Endothelial cell (in vitro differentiated cells): ENCODE results near the gene PRR3. TPM values are rescaled to one million over a fixed set of nuclear protein-coding genes. Genes with fewer than 3 reads are reported as not detected.
A peak's percentile ranks its signal among the peaks of the same experiment; 100 is the strongest.

Experiments used
- DNase-seq: peaks from one replicate; pipeline ENCODE4 v3.0.0; 2021; ENCODE audit warnings: low spot score
- H3K27ac Mint-ChIP-seq: one replicate; pipeline ENCODE4 v1.8.0; 2021; ENCODE audit warnings: mixed read lengths, inconsistent platforms; ENCODE audit not compliant: unreplicated experiment
- H3K27me3 Mint-ChIP-seq: one replicate; pipeline ENCODE4 v1.8.0; 2021; ENCODE audit warnings: mild to moderate bottlenecking, moderate library complexity, mixed read lengths, inconsistent platforms; ENCODE audit not compliant: unreplicated experiment
- H3K36me3 Mint-ChIP-seq: one replicate; pipeline ENCODE4 v1.8.0; 2021; ENCODE audit warnings: mild to moderate bottlenecking, low read depth, mixed read lengths, inconsistent platforms; ENCODE audit not compliant: unreplicated experiment
- H3K4me1 Mint-ChIP-seq: one replicate; pipeline ENCODE4 v1.8.0; 2021; ENCODE audit warnings: mild to moderate bottlenecking, mixed read lengths, inconsistent platforms; ENCODE audit not compliant: unreplicated experiment
- H3K4me3 Mint-ChIP-seq: one replicate; pipeline ENCODE4 v1.8.0; 2021; ENCODE audit warnings: mild to moderate bottlenecking, mixed read lengths, inconsistent platforms; ENCODE audit not compliant: unreplicated experiment
- H3K9me3 Mint-ChIP-seq: one replicate; pipeline ENCODE4 v1.8.0; 2021; ENCODE audit warnings: mixed read lengths, inconsistent platforms; ENCODE audit not compliant: unreplicated experiment
- total RNA-seq: library from RNA; stranded (reverse); fragmentation: NEBNext Ultra II Directional; extraction: Animal tissue kit (Norgen Biotek cat#: 25700); gene quantifications from one replicate; pipeline ENCODE4 v1.2.1, GENCODE V29; 2021; ENCODE audit not compliant: unreplicated experiment
- TF ChIP-seq, protein P1 (sequence below): fragments of 200-600 bp; sonication (generic); IDR thresholded peaks from one replicate; pipeline ENCODE4 v1.5.0; 2021; ENCODE audit warnings: antibody characterized with exemption; ENCODE audit not compliant: unreplicated experiment

The PRR3 gene
- total RNA-seq, 1 donor from 2014 or later, result 12.6 TPM

DNA sequence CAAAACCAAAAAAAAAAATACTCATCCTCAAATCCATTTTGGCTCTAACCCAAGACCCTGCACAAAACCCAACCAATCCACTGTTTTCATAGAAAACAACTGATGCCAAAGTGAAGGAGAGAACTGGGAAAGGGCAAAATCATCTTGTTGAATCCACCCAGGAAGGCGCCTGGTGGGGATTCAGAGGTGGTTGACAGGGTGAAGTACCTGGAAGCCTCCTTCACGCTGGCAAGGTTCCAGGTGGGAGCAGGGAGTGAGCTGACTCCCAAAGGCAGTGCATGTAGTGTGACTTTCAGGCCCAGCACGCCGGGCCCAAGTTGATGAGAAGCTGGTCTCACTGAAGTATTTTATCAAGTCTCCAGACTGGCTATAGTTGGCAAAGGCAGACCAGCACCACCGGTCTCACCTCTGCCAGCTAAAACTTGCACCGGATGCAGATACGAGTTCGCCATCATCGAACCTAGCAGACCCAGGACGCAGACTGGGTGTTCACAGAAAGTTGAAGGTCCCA lies 43.4 kb downstream of the PRR3 start:
- H3K9me3 Mint-ChIP-seq, result no peaks in the 10 kb centered on the region
- peaks cover 38% of the 10 kb centered on the region for H3K36me3 Mint-ChIP-seq
- no peak for DNase-seq
- peaks cover 21% of the 10 kb centered on the region for H3K27me3 Mint-ChIP-seq
- H3K4me3 Mint-ChIP-seq, result peak overlapping the region; percentile 76
- TF ChIP-seq, protein P1, sequence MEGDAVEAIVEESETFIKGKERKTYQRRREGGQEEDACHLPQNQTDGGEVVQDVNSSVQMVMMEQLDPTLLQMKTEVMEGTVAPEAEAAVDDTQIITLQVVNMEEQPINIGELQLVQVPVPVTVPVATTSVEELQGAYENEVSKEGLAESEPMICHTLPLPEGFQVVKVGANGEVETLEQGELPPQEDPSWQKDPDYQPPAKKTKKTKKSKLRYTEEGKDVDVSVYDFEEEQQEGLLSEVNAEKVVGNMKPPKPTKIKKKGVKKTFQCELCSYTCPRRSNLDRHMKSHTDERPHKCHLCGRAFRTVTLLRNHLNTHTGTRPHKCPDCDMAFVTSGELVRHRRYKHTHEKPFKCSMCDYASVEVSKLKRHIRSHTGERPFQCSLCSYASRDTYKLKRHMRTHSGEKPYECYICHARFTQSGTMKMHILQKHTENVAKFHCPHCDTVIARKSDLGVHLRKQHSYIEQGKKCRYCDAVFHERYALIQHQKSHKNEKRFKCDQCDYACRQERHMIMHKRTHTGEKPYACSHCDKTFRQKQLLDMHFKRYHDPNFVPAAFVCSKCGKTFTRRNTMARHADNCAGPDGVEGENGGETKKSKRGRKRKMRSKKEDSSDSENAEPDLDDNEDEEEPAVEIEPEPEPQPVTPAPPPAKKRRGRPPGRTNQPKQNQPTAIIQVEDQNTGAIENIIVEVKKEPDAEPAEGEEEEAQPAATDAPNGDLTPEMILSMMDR, result no peak
- peaks cover 36% of the 10 kb centered on the region for H3K4me1 Mint-ChIP-seq
- peak overlapping the region; percentile 82 for H3K27ac Mint-ChIP-seq

DNA sequence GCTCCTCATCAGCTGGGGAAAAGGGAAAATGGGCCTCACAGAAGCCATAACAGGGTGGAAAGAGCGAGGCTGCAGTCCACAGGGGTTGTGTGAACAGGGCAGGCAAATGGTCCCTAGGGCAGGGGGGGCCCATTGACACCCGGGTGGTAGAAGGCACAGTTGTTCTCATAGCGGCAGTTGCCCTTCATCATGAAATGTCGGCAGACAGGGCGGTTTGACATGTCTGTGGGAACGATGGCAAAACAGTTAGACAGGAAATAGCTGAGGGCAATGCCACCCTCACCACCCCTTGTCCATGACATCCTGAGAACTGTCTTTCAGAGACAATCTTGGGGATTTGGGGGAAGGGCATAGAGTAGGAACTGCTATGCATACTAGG lies 44.3 kb downstream of the PRR3 start:
- peaks cover 43% of the 10 kb centered on the region for H3K4me1 Mint-ChIP-seq
- H3K36me3 Mint-ChIP-seq, result peaks cover 46% of the 10 kb centered on the region

DNA sequence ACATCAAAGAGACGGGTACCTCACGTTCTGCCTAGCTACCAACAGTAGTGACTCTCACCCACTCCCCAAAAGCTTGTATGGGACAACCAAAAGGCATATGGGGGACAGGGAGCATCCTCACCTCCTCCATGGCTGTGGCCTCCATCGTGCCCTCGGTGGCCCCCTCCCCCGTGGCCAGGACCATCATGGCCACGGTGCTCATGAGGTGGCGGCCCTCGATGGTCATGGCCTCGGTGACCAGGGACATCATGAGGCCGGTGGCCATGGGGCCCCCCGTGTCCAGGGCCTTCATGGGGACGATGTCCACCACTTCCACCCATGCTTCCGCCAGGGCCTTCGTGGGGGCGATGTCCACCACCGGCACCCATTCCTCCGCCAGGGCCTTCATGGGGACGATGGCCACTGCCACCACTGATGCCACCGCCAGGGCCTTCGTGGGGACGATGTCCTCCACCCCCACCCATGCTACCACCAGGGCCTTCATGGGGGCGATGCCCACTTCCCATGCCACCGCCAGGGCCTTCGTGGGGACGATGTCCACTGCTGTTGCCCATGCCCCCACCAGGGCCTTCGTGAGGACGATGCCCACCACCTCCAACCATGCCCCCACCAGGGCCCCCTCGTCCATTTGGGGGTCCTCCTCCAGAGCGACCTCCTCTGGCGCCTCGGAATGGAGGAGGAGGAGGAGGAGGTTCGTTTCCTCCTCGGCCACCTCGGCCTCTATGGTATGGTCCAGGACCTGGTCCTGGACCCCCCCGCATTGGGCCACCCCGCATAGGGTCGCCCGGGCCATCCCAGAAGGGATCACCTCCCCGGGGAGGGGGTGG lies 44.9 kb downstream of the PRR3 start:
- H3K9me3 Mint-ChIP-seq, result no peaks in the 10 kb centered on the region
- H3K27ac Mint-ChIP-seq, result peak overlapping the region; percentile 30
- peaks cover 51% of the 10 kb centered on the region for H3K36me3 Mint-ChIP-seq
- H3K4me1 Mint-ChIP-seq, result peaks cover 44% of the 10 kb centered on the region
- no peak overlapping the region for H3K4me3 Mint-ChIP-seq
- H3K27me3 Mint-ChIP-seq, result peaks cover 21% of the 10 kb centered on the region
- no peak for DNase-seq
- TF ChIP-seq, protein P1, result no peak

More for the DNA sequence above, 44.3 kb downstream of the PRR3 start:
- Mint-ChIP-seq H3K9me3 (no peaks in the 10 kb centered on the region), H3K27ac (peak overlapping the region; percentile 30), H3K27me3 (peaks cover 21% of the 10 kb centered on the region), H3K4me3 (peak overlapping the region; percentile 21)
- TF ChIP-seq, protein P1, result no peak
- DNase-seq, result no peak

DNA sequence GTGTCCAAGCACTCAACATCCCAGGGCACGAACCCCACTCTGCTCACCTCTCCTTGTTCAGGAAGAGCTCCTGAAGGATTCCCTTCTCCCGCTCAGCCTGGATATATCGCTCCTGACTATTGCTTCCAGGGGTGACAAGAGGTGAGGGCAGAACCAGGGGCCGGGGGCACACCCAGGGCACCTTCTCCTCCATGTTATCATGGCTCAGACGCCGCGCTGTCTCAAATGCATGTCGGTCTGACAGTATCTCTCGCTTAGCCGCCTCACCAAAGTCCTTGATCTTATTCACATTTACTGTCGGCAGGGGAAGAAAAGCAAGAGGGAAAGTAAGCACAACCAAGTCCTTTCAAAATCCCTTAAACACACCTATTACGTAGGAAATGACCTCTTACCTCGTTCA lies 46.9 kb downstream of the PRR3 start:
- peaks cover 44% of the 10 kb centered on the region for H3K4me1 Mint-ChIP-seq
- DNase-seq, result no peak
- H3K27ac Mint-ChIP-seq, result peak overlapping the region; percentile 81
- peaks cover 14% of the 10 kb centered on the region for H3K27me3 Mint-ChIP-seq
- peaks cover 62% of the 10 kb centered on the region for H3K36me3 Mint-ChIP-seq
- H3K4me3 Mint-ChIP-seq, result peak overlapping the region; percentile 60
- H3K9me3 Mint-ChIP-seq, result no peaks in the 10 kb centered on the region
- TF ChIP-seq, protein P1, result no peak

DNA sequence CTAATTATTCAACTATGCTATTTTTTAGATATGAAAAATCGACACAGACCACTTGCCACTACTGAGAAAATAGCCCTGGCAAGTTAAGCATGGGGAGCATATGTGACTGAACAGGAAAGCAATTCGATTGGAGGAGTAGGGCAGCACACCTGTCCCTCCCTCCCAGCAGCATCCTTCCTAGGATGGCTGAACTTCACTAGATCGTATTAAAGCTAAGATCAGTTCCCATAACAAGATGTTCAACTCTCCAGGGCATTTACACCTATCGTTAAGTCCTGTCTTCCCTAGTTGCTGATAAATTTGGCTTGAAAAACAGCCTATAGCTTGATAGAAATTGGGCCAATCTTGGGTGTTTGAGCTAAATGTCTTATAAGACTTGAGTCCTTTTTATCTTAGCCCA lies 53.0 kb downstream of the PRR3 start:
- peaks cover under 1% of the 10 kb centered on the region for H3K27me3 Mint-ChIP-seq
- no peaks in the 10 kb centered on the region for H3K9me3 Mint-ChIP-seq
- TF ChIP-seq, protein P1, result no peak
- peaks cover 26% of the 10 kb centered on the region for H3K4me1 Mint-ChIP-seq
- H3K27ac Mint-ChIP-seq, result no peak overlapping the region
- no peak for DNase-seq
- H3K4me3 Mint-ChIP-seq, result no peak overlapping the region
- H3K36me3 Mint-ChIP-seq, result peaks cover 36% of the 10 kb centered on the region
